ENCODE measurements around the gene PNMA6E.

DNA sequence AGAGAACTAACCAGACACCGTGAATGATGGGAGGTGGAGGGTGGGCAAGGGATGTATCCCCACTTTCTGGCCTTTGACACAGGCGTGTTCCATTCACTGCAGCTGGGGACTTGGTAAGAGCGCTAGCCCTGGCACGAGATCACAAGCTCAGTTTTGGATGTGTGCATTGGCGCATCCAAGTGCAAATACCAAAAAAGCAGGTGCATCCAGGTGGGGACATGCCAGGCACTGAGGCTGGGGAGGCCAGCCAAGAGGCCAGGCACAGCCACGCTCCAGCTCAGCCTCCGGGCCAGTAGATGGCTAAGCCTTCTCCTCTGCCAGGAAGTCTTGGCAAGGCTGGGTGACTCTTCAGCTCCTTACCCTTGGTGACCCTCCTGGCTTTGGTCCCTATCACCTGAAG lies 5.8 kb upstream of the PNMA6E start:
- TF ChIP-seq GATA3 (IDR thresholded peaks at IDR 0.05; ENCODE audit: low read depth, low read length) (no peak), GATA2 (IDR thresholded peaks at IDR 0.05; ENCODE audit: low read depth, low read length) (no peak)

Data from SH-SY5Y (cell line).